Pancreas (tissue), 10 donors: ENCODE results near the gene NR2F1-AS1. TPM values are rescaled to one million over a fixed set of nuclear protein-coding genes. Genes with fewer than 3 reads are reported as not detected.

Experiments used
- ATAC-seq, 4 donors: fragments of 200-7000 bp; cut with Tn5 transposase; one replicate each; pipeline versions ENCODE4 v1.8.0 to v1.9.1; 2020; ENCODE audit warnings: mild to moderate bottlenecking in 4 of 4, moderate library complexity in 4 of 4
- DNase-seq, 6 donors: peaks; one replicate each; pipeline ENCODE4 v3.0.0-alpha.2; 2020
- FAIRE-seq: peaks from 2 replicates; lab custom pipeline; 2012; peaks lifted over from hg19 to GRCh38; lab: Jason Lieb, UNC
- H3K27ac ChIP-seq, 4 donors: fragments of 200-600 bp; sonication (generic); 1 replicate in 3 of 4; 2 replicates in 1 of 4; pipeline versions ENCODE4 v1.5.0 to v1.8.0; 2020
- H3K27me3 ChIP-seq, 4 donors: fragments of 200-600 bp; one replicate each; pipeline ENCODE4 v1.8.0; 2021
- H3K36me3 ChIP-seq, 3 donors: fragments of 200-600 bp; sonication (generic) in 1 of 3; one replicate each; pipeline versions ENCODE4 v1.5.0 to v1.8.0; 2020 to 2021
- H3K4me1 ChIP-seq, 3 donors: fragments of 200-600 bp; one replicate each; pipeline ENCODE4 v1.8.0; 2021
- H3K4me3 ChIP-seq, 4 donors: fragments of 200-600 bp; sonication (generic) in 2 of 4; one replicate each; pipeline versions ENCODE4 v1.5.0 to v1.8.0; 2020 to 2021
- H3K9me3 ChIP-seq, 4 donors: fragments of 200-600 bp; one replicate each; pipeline ENCODE4 v1.8.0; 2021
- CTCF ChIP-seq, 4 donors: fragments of 200-600 bp; sonication (generic) in 3 of 4; IDR thresholded peaks; one replicate each; pipeline versions ENCODE4 v1.5.0 to v1.8.0; 2021; ENCODE audit warnings: antibody characterized with exemption in 4 of 4
- WGBS, 2 donors: extraction: QIAGEN DNeasy Blood & Tissue Kit; methylation state at CpG; one replicate each; pipeline ENCODE4 v1.1.7; 2013; 5-methylcytosine and 5-hydroxymethylcytosine counted together
- intact Hi-C, 3 donors: fragments of 100-400 bp; cut with DNase I; formaldehyde crosslinking; loops; one replicate each; pipeline versions ENCODE4 v1.11.1 to v1.14.2; 2022
- polyA plus RNA-seq, 2 donors: library from polyadenylated mRNA; stranded (reverse); fragments of 200-250 nt; gene quantifications; one replicate each; pipeline ENCODE4 v1.2.3, GENCODE V29; 2013
- total RNA-seq, 6 donors: library from RNA; stranded (reverse); fragmentation: NEBNext Ultra II Directional in 4 of 6; extraction: Animal tissue kit (Norgen Biotek cat#: 25700) in 4 of 6; gene quantifications; one replicate each; pipeline versions ENCODE4 v1.2.1 to v1.2.4, GENCODE V29; 2021 to 2023
- donor health status: healthy with polysubstance abuse.
- donor health status: DM: no; HTN: no; CAD: no; lungs with moderate emphysema.
- donor health status: DM: no; HTN: no; CAD: no.
- donor health status: control.
- donor health status: control.
- donor health status: Bipolar disorder and iron deficiency.
- donor health status: DM: yes; HTN: yes; CAD: no.
- donor health status: DM: no; HTN: no; CAD: no.
- donor health status: DM: no; HTN: no; CAD: no.
- donor health status: DM: yes; HTN: yes; CAD: no.

NR2F1-AS1 gene
- total and polyA plus RNA-seq, 8 donors, result 0.65 to 4.4 (median 2.1) TPM

- no peaks in the 10 kb centered on the region for H3K4me1 ChIP-seq
- H3K36me3 ChIP-seq, result no peaks in the 10 kb centered on the region
- no peak for TF ChIP-seq CTCF (IDR thresholded peaks at IDR 0.05)
- peak in 1 of 4 donors; percentile 38 for ATAC-seq
- no peak overlapping the region for H3K4me3 ChIP-seq
- H3K27ac ChIP-seq, result no peak overlapping the region
- no peaks in the 10 kb centered on the region for H3K9me3 ChIP-seq
- no peaks in the 10 kb centered on the region for H3K27me3 ChIP-seq
- FAIRE-seq, result no peak
- no peak for DNase-seq
- intact Hi-C loops, result no loop called here
- 38 to 43% methylated on average over 1 of the region's 1 CpG for WGBS, 2 donors
These were observed 77.4 kb downstream of the NR2F1-AS1 start for GRCh38 chr5:93503598-93504067.

- no peaks in the 10 kb centered on the region for H3K4me1 ChIP-seq
- FAIRE-seq (no peak), ATAC-seq (no peak), DNase-seq (no peak)
- intact Hi-C loops, result no loop called here
- H3K9me3 ChIP-seq, result no peaks in the 10 kb centered on the region
- WGBS, 2 donors, result 50 to 54% methylated on average over 4 of the region's 4 CpGs
- H3K27me3 ChIP-seq, result no peaks in the 10 kb centered on the region
- no peak overlapping the region for H3K27ac ChIP-seq
- no peak for TF ChIP-seq CTCF (IDR thresholded peaks at IDR 0.05)
- no peaks in the 10 kb centered on the region for H3K36me3 ChIP-seq
- H3K4me3 ChIP-seq, result no peak overlapping the region
These were observed 83.9 kb downstream of the NR2F1-AS1 start for GRCh38 chr5:93497096-93497495.

- no peak for TF ChIP-seq CTCF (IDR thresholded peaks at IDR 0.05)
- Histone ChIP-seq H3K9me3 (no peaks in the 10 kb centered on the region), H3K36me3 (no peaks in the 10 kb centered on the region), H3K27ac (no peak overlapping the region), H3K4me3 (no peak overlapping the region), H3K4me1 (no peaks in the 10 kb centered on the region), H3K27me3 (no peaks in the 10 kb centered on the region)
- intact Hi-C loops, result no loop called here
- FAIRE-seq, result no peak
- no peak for DNase-seq
- no peak for ATAC-seq
These were observed 101.0 kb downstream of the NR2F1-AS1 start for GRCh38 chr5:93479982-93480509.

GRCh38 chr5:93477816-93478215 is 103.2 kb downstream of the NR2F1-AS1 start:
- DNase-seq (no peak), FAIRE-seq (no peak), ATAC-seq (no peak)
- Histone ChIP-seq H3K27me3 (no peaks in the 10 kb centered on the region), H3K4me3 (no peak overlapping the region), H3K4me1 (no peaks in the 10 kb centered on the region), H3K9me3 (no peaks in the 10 kb centered on the region), H3K36me3 (no peaks in the 10 kb centered on the region), H3K27ac (no peak overlapping the region)
- intact Hi-C loops, result no loop called here
- TF ChIP-seq CTCF (IDR thresholded peaks at IDR 0.05), result no peak

GRCh38 chr5:93476251-93476742 is 104.7 kb downstream of the NR2F1-AS1 start:
- Histone ChIP-seq H3K4me3 (no peak overlapping the region), H3K4me1 (no peaks in the 10 kb centered on the region), H3K9me3 (no peaks in the 10 kb centered on the region), H3K36me3 (no peaks in the 10 kb centered on the region), H3K27ac (no peak overlapping the region), H3K27me3 (no peaks in the 10 kb centered on the region)
- intact Hi-C loops, result no loop called here
- no peak for TF ChIP-seq CTCF (IDR thresholded peaks at IDR 0.05)
- 26 to 27% methylated on average over 2 of the region's 2 CpGs for WGBS, 2 donors
- DNase-seq, result no peak
- no peak for ATAC-seq
- FAIRE-seq, result no peak
